22Rv1 (cell line): Measurements from ENCODE around the gene ADAMTS17.

Experiments used
- ZFX ChIP-seq: fragments of 450-650 bp; IDR thresholded peaks from 2 replicates; pipeline ENCODE4 v1.6.1; 2017; ENCODE audit warnings: antibody characterized with exemption, borderline replicate concordance
- TF ChIP-seq, protein P1 (sequence below): fragments of 450-650 bp; IDR thresholded peaks from 2 replicates; pipeline ENCODE4 v1.5.1; 2017; ENCODE audit warnings: mild to moderate bottlenecking

GRCh38 chr15:100113351-100114080, 228.3 kb downstream of the ADAMTS17 start:
- TF ChIP-seq, protein P1, sequence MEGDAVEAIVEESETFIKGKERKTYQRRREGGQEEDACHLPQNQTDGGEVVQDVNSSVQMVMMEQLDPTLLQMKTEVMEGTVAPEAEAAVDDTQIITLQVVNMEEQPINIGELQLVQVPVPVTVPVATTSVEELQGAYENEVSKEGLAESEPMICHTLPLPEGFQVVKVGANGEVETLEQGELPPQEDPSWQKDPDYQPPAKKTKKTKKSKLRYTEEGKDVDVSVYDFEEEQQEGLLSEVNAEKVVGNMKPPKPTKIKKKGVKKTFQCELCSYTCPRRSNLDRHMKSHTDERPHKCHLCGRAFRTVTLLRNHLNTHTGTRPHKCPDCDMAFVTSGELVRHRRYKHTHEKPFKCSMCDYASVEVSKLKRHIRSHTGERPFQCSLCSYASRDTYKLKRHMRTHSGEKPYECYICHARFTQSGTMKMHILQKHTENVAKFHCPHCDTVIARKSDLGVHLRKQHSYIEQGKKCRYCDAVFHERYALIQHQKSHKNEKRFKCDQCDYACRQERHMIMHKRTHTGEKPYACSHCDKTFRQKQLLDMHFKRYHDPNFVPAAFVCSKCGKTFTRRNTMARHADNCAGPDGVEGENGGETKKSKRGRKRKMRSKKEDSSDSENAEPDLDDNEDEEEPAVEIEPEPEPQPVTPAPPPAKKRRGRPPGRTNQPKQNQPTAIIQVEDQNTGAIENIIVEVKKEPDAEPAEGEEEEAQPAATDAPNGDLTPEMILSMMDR = no peak
- no peak for TF ChIP-seq ZFX
